H9 (cell line): Measurements from ENCODE around the gene IVL. TPM values are rescaled to one million over a fixed set of nuclear protein-coding genes. Genes with fewer than 3 reads are reported as not detected.

Experiments
- DNase-seq: peaks from one replicate; pipeline ENCODE4 v3.0.0-alpha.2; 2017
- H2AFZ ChIP-seq: one replicate; pipeline ENCODE4 v1.6.1; 2013; ENCODE audit warnings: mild to moderate bottlenecking, low read length, control low read depth, moderate library complexity
- H2AK5ac ChIP-seq: 2 replicates; pipeline ENCODE4 v1.6.1; 2013; ENCODE audit warnings: low read length, control low read depth, mixed read lengths; ENCODE audit not compliant: insufficient read length
- H2BK120ac ChIP-seq: one replicate; pipeline ENCODE4 v1.6.1; 2013; ENCODE audit warnings: low read depth, mild to moderate bottlenecking, low read length, control low read depth, inconsistent platforms; ENCODE audit not compliant: poor library complexity, severe bottlenecking
- H2BK12ac ChIP-seq: 2 replicates; pipeline ENCODE4 v1.6.1; 2013; ENCODE audit warnings: low read length, control low read depth, mixed read lengths, low read depth; ENCODE audit not compliant: insufficient read length
- H2BK15ac ChIP-seq: 2 replicates; pipeline ENCODE4 v1.6.1; 2013; ENCODE audit warnings: low read depth, low read length, control low read depth
- H2BK20ac ChIP-seq: one replicate; pipeline ENCODE4 v1.6.1; 2013; ENCODE audit warnings: low read depth, mild to moderate bottlenecking, low read length, control low read depth, inconsistent platforms; ENCODE audit not compliant: poor library complexity, severe bottlenecking
- H2BK5ac ChIP-seq: 2 replicates; pipeline ENCODE4 v1.6.1; 2013; ENCODE audit warnings: low read length, control low read depth, mixed read lengths; ENCODE audit not compliant: insufficient read length
- H3K14ac ChIP-seq: 2 replicates; pipeline ENCODE4 v1.6.1; 2013; ENCODE audit warnings: low read length, control low read depth; ENCODE audit not compliant: insufficient read depth
- H3K18ac ChIP-seq: 2 replicates; pipeline ENCODE4 v1.6.1; 2013; ENCODE audit warnings: low read depth, mild to moderate bottlenecking, mixed read lengths, low read length, control low read depth; ENCODE audit not compliant: insufficient read length
- H3K23ac ChIP-seq: 2 replicates; pipeline ENCODE4 v1.6.1; 2013; ENCODE audit warnings: low read length, control low read depth, mixed read lengths, low read depth; ENCODE audit not compliant: insufficient read length
- H3K23me2 ChIP-seq: 2 replicates; pipeline ENCODE4 v1.6.1; 2013; ENCODE audit warnings: low read depth, mild to moderate bottlenecking, mixed read lengths, low read length, control low read depth; ENCODE audit not compliant: insufficient read length, poor library complexity, severe bottlenecking
- H3K27ac ChIP-seq: 2 replicates; pipeline ENCODE4 v1.5.1; 2013; ENCODE audit warnings: low read length, control low read depth, mixed read lengths, low read depth; ENCODE audit not compliant: insufficient read length
- H3K27me3 ChIP-seq: 2 replicates; pipeline ENCODE4 v1.6.1; 2013; ENCODE audit warnings: low read length, control low read depth, inconsistent platforms; ENCODE audit not compliant: insufficient read depth
- H3K4ac ChIP-seq: 2 replicates; pipeline ENCODE4 v1.6.1; 2013; ENCODE audit warnings: low read depth, mild to moderate bottlenecking, control low read depth, inconsistent platforms, low read length, moderate library complexity
- H3K4me1 ChIP-seq: 2 replicates; pipeline ENCODE4 v1.6.1; 2013; ENCODE audit warnings: low read length, control low read depth, inconsistent platforms; ENCODE audit not compliant: insufficient read depth
- H3K4me2 ChIP-seq: 2 replicates; pipeline ENCODE4 v1.6.1; 2013; ENCODE audit warnings: low read length, control low read depth, mixed read lengths; ENCODE audit not compliant: insufficient read length, insufficient read depth
- H3K56ac ChIP-seq: 2 replicates; pipeline ENCODE4 v1.6.1; 2013; ENCODE audit warnings: low read depth, mild to moderate bottlenecking, mixed read lengths, low read length, control low read depth; ENCODE audit not compliant: insufficient read length
- H3K79me1 ChIP-seq: 2 replicates; pipeline ENCODE4 v1.6.1; 2013; ENCODE audit warnings: low read depth, mild to moderate bottlenecking, moderate library complexity, low read length, control low read depth, inconsistent platforms; ENCODE audit not compliant: insufficient read depth, poor library complexity, severe bottlenecking
- H3K79me2 ChIP-seq: 2 replicates; pipeline ENCODE4 v1.6.1; 2013; ENCODE audit warnings: low read length, control low read depth, inconsistent platforms; ENCODE audit not compliant: insufficient read depth
- H3K9ac ChIP-seq: 2 replicates; pipeline ENCODE4 v1.6.1; 2013; ENCODE audit warnings: low read length, control low read depth, mixed read lengths; ENCODE audit not compliant: insufficient read length; ENCODE audit errors: extremely low read depth
- H3K9me3 ChIP-seq: one replicate; pipeline ENCODE4 v1.6.1; 2013; ENCODE audit warnings: low read depth, low read length, inconsistent platforms; ENCODE audit not compliant: control insufficient read depth
- H3T11ph ChIP-seq: one replicate; pipeline ENCODE4 v1.6.1; 2013; ENCODE audit warnings: mild to moderate bottlenecking, low read length, control low read depth, inconsistent platforms
- H4K20me1 ChIP-seq: one replicate; pipeline ENCODE4 v1.6.1; 2013; ENCODE audit not compliant: control insufficient read depth, insufficient read length, insufficient read depth
- H4K5ac ChIP-seq: 2 replicates; pipeline ENCODE4 v1.6.1; 2013; ENCODE audit warnings: low read depth, mild to moderate bottlenecking, mixed read lengths, low read length, control low read depth; ENCODE audit not compliant: insufficient read length
- H4K8ac ChIP-seq: replicated peaks from 2 replicates; pipeline ENCODE4 v1.6.1; 2013; ENCODE audit warnings: low read length, control low read depth, mixed read lengths, low read depth; ENCODE audit not compliant: insufficient read length
- H4K91ac ChIP-seq: 2 replicates; pipeline ENCODE4 v1.6.1; 2013; ENCODE audit warnings: low read depth, mild to moderate bottlenecking, moderate library complexity, mixed read lengths, low read length, control low read depth; ENCODE audit not compliant: insufficient read length
- H3K27ac Mint-ChIP-seq, 3 experiments: 2 replicates in 2 of 3; 3 replicates in 1 of 3; pipeline ENCODE4 v1.8.0; 2020 to 2021; ENCODE audit warnings: mixed read lengths in 3 of 3, mild to moderate bottlenecking in 1 of 3, moderate library complexity in 1 of 3
- H3K27me3 Mint-ChIP-seq: 2 replicates; pipeline ENCODE4 v1.8.0; 2021; ENCODE audit warnings: low read depth, mild to moderate bottlenecking, moderate library complexity, mixed read lengths
- H3K36me3 Mint-ChIP-seq, 3 experiments: 2 replicates in 2 of 3; 3 replicates in 1 of 3; pipeline ENCODE4 v1.8.0; 2020 to 2021; ENCODE audit warnings: low read depth in 3 of 3, mixed read lengths in 3 of 3; ENCODE audit not compliant: insufficient read depth in 1 of 3
- H3K4me1 Mint-ChIP-seq, 2 experiments: 2 replicates each; pipeline ENCODE4 v1.8.0; 2020; ENCODE audit warnings: mixed read lengths in 2 of 2
- H3K4me3 Mint-ChIP-seq, 2 experiments: 2 replicates in 1 of 2; 3 replicates in 1 of 2; pipeline ENCODE4 v1.8.0; 2020 to 2021; ENCODE audit warnings: mild to moderate bottlenecking in 2 of 2, mixed read lengths in 2 of 2, moderate library complexity in 1 of 2
- H3K9me3 Mint-ChIP-seq, 2 experiments: 2 replicates in 1 of 2; 3 replicates in 1 of 2; pipeline ENCODE4 v1.8.0; 2020; ENCODE audit warnings: mild to moderate bottlenecking in 2 of 2, mixed read lengths in 2 of 2, moderate library complexity in 1 of 2
- WGBS: extraction: QIAGEN DNeasy Blood & Tissue Kit; methylation state at CpG from one replicate; pipeline ENCODE4 v1.1.7; 2013; ENCODE audit warnings: missing lambda C conversion rate, low lambda C conversion rate, mixed read lengths; ENCODE audit not compliant: insufficient read length; ENCODE audit errors: extremely low coverage; 5-methylcytosine and 5-hydroxymethylcytosine counted together
- total RNA-seq: library from RNA; stranded (reverse); gene quantifications from 2 replicates; pipeline ENCODE4 v1.2.1, GENCODE V29; 2021
- TF ChIP-seq, protein P1 (sequence below): fragments of 200-600 bp; sonication (generic); conservative IDR thresholded peaks from 3 replicates; pipeline ENCODE4 v1.8.0; 2021; ENCODE audit warnings: antibody characterized with exemption, mild to moderate bottlenecking

IVL gene
- total RNA-seq, 1 experiment from 2014 or later, result not detected

DNA sequence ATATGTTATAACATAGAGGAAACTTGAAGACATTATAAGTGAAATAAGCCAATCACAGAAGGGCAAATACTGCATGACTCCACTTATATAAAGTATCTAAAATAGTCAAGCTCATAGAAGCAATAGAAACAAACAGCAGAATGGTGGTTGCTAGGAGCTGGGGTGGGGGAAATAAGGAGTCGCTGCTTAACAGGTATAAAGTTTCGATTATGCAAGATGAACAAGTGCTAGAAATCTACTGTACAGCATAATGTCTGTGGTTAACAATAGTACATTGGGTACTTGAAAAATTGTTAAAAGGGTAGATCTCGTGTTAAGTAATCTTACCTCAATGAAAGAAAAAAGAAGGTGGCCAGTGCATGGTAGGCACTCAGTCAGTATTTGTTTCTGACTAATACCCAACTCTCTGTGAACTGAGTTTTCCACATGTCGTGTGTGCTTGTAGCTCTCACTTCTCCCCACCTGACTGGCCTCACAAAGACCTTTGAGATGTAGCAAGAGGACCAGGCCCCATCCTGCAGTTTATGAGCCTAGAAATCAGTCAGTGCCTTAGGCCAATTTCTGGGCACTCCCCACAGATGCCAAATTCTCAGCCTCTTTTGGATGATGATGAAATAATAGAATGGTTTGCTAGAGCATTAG, 23.9 kb downstream of the IVL start:
- Histone ChIP-seq H4K5ac (no peak overlapping the region), H2BK5ac (no peak overlapping the region), H2AK5ac (no peak overlapping the region), H2BK15ac (no peak overlapping the region), H3K56ac (no peak overlapping the region), H3K27me3 (no peaks in the 10 kb centered on the region), H3K9me3 (peaks cover under 1% of the 10 kb centered on the region), H3T11ph (no peak overlapping the region), H2AFZ (no peak overlapping the region), H3K23ac (no peak overlapping the region), H3K9ac (no peak overlapping the region), H3K4me1 (no peaks in the 10 kb centered on the region), H3K4ac (no peak overlapping the region), H3K23me2 (no peaks in the 10 kb centered on the region), H2BK120ac (no peak overlapping the region), H2BK12ac (no peak overlapping the region), H4K91ac (no peak overlapping the region), H3K79me1 (no peaks in the 10 kb centered on the region), H3K4me2 (no peak overlapping the region), H3K18ac (no peak overlapping the region), H3K79me2 (no peaks in the 10 kb centered on the region), H3K14ac (no peak overlapping the region), H4K8ac (no peak overlapping the region), H4K20me1 (no peaks in the 10 kb centered on the region), H2BK20ac (no peak overlapping the region), H3K27ac (no peak overlapping the region)
- TF ChIP-seq, protein P1, sequence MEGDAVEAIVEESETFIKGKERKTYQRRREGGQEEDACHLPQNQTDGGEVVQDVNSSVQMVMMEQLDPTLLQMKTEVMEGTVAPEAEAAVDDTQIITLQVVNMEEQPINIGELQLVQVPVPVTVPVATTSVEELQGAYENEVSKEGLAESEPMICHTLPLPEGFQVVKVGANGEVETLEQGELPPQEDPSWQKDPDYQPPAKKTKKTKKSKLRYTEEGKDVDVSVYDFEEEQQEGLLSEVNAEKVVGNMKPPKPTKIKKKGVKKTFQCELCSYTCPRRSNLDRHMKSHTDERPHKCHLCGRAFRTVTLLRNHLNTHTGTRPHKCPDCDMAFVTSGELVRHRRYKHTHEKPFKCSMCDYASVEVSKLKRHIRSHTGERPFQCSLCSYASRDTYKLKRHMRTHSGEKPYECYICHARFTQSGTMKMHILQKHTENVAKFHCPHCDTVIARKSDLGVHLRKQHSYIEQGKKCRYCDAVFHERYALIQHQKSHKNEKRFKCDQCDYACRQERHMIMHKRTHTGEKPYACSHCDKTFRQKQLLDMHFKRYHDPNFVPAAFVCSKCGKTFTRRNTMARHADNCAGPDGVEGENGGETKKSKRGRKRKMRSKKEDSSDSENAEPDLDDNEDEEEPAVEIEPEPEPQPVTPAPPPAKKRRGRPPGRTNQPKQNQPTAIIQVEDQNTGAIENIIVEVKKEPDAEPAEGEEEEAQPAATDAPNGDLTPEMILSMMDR, result no peak
- peaks cover 39 to 45% of the 10 kb centered on the region in 2 experiments for H3K9me3 Mint-ChIP-seq
- peaks cover 0 to 4% (median 3%) of the 10 kb centered on the region in 3 experiments; a peak in 3 of 7 replicates for H3K36me3 Mint-ChIP-seq
- no CpG with 5 or more reads among the region's 4 CpGs for WGBS
- H3K27ac Mint-ChIP-seq, result no peak overlapping the region
- no peaks in the 10 kb centered on the region; the same call in 1 of the 2 replicates for H3K27me3 Mint-ChIP-seq
- H3K4me3 Mint-ChIP-seq, result no peak overlapping the region
- no peaks in the 10 kb centered on the region for H3K4me1 Mint-ChIP-seq
- DNase-seq, result no peak
